HG02610 (cell line): ENCODE measurements around the gene CSNK1G1.
"Not testable (repeated sequence)": the region's sequence is repeated elsewhere in the genome, so short reads cannot be mapped to it uniquely, and the experiment has no call there.

Source experiments
- ATAC-seq: cut with Tn5 transposase; IDR thresholded peaks from one replicate; pipeline ENCODE4 v1.9.1; 2021; ENCODE audit warnings: mild to moderate bottlenecking, moderate library complexity; ENCODE audit not compliant: unreplicated experiment

CSNK1G1 gene

GRCh38 chr15:64351265-64351664 is 4.7 kb downstream of the CSNK1G1 start:
- no peak for ATAC-seq

GRCh38 chr15:64349375-64349774 is 6.6 kb downstream of the CSNK1G1 start:
- no peak for ATAC-seq

GRCh38 chr15:64348455-64348854 is 7.5 kb downstream of the CSNK1G1 start:
- no peak for ATAC-seq

- ATAC-seq = not testable (repeated sequence)
These were observed 9.7 kb downstream of the CSNK1G1 start for GRCh38 chr15:64346242-64346641.

- no peak for ATAC-seq
These were observed 11.2 kb downstream of the CSNK1G1 start for GRCh38 chr15:64344651-64345294.

GRCh38 chr15:64343841-64344240 is 12.1 kb downstream of the CSNK1G1 start:
- no peak for ATAC-seq

GRCh38 chr15:64343222-64343621 is 12.8 kb downstream of the CSNK1G1 start:
- ATAC-seq = no peak

GRCh38 chr15:64341961-64342360 is 14.0 kb downstream of the CSNK1G1 start:
- no peak for ATAC-seq

GRCh38 chr15:64340355-64340754 is 15.6 kb downstream of the CSNK1G1 start:
- no peak for ATAC-seq

GRCh38 chr15:64337761-64338160 is 18.2 kb downstream of the CSNK1G1 start:
- ATAC-seq = no peak

GRCh38 chr15:64333986-64334929 is 21.7 kb downstream of the CSNK1G1 start:
- no peak for ATAC-seq

GRCh38 chr15:64333516-64333915 is 22.5 kb downstream of the CSNK1G1 start:
- ATAC-seq = no peak

GRCh38 chr15:64331668-64332067 is 24.3 kb downstream of the CSNK1G1 start:
- ATAC-seq = not testable (repeated sequence)

GRCh38 chr15:64326975-64327374 is 29.0 kb downstream of the CSNK1G1 start:
- ATAC-seq = not testable (repeated sequence)

GRCh38 chr15:64326458-64326857 is 29.5 kb downstream of the CSNK1G1 start:
- ATAC-seq = not testable (repeated sequence)

- ATAC-seq = no peak
These were observed 31.7 kb downstream of the CSNK1G1 start for GRCh38 chr15:64324165-64324877.

- no peak for ATAC-seq
These were observed 40.8 kb downstream of the CSNK1G1 start for GRCh38 chr15:64315216-64315615.

GRCh38 chr15:64314456-64314855 is 41.5 kb downstream of the CSNK1G1 start:
- no peak for ATAC-seq

- no peak for ATAC-seq
These were observed 44.4 kb downstream of the CSNK1G1 start for GRCh38 chr15:64311566-64311965.

GRCh38 chr15:64310036-64310435 is 45.9 kb downstream of the CSNK1G1 start:
- no peak for ATAC-seq

- ATAC-seq = no peak
These were observed 50.7 kb downstream of the CSNK1G1 start for GRCh38 chr15:64305261-64305660.
